ENCODE measurements around the gene CENPT.

DNA sequence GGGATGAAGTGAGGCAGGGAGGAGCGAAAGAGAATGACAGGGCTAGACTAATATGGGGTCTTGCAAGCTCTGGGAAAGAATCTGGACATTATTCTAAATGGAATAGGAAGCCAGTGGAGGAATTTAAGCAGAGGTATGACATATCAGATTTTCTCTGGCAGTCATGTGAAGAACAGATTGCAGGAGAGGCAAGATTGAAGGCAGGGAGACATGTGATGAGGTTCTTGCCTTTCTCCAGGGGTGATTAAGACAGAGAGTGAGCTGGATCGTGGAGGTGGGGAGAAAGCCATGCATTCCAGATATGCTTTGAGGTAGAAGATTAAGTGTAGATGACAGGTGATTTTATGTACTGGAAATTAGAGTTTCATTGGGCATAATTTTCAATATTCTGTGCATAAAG lies 9.7 kb downstream of the CENPT start:
- TF ChIP-seq, protein P1, sequence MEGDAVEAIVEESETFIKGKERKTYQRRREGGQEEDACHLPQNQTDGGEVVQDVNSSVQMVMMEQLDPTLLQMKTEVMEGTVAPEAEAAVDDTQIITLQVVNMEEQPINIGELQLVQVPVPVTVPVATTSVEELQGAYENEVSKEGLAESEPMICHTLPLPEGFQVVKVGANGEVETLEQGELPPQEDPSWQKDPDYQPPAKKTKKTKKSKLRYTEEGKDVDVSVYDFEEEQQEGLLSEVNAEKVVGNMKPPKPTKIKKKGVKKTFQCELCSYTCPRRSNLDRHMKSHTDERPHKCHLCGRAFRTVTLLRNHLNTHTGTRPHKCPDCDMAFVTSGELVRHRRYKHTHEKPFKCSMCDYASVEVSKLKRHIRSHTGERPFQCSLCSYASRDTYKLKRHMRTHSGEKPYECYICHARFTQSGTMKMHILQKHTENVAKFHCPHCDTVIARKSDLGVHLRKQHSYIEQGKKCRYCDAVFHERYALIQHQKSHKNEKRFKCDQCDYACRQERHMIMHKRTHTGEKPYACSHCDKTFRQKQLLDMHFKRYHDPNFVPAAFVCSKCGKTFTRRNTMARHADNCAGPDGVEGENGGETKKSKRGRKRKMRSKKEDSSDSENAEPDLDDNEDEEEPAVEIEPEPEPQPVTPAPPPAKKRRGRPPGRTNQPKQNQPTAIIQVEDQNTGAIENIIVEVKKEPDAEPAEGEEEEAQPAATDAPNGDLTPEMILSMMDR (IDR thresholded peaks at IDR 0.05): no peak
- TF ChIP-seq POLR2A (IDR thresholded peaks at IDR 0.05): no peak
- TF ChIP-seq EP300 (IDR thresholded peaks at IDR 0.05): no peak

Measured in ovary (tissue), 3 donors.